Liver (tissue), 9 donors: Measurements from ENCODE around the gene KAT6B. TPM values are rescaled to one million over a fixed set of nuclear protein-coding genes. Genes with fewer than 3 reads are reported as not detected.
A peak's percentile ranks its signal among the peaks of the same experiment; 100 is the strongest.

Experiments used
- DNase-seq: peaks from one replicate; pipeline ENCODE4 v3.0.0-alpha.2; 2017; ENCODE audit warnings: low spot score
- H3K27ac ChIP-seq, 2 donors: one replicate each; pipeline ENCODE4 v1.7.0; 2013; ENCODE audit warnings: inconsistent platforms in 2 of 2, low read length in 2 of 2, control low read depth in 1 of 2, low read depth in 1 of 2, mild to moderate bottlenecking in 1 of 2
- H3K27me3 ChIP-seq, 4 donors: one replicate each; pipeline versions ENCODE4 v1.6.1 to v1.7.0; 2013; ENCODE audit warnings: low read length in 3 of 4, inconsistent platforms in 1 of 4, mild to moderate bottlenecking in 1 of 4, moderate library complexity in 1 of 4; ENCODE audit not compliant: control insufficient read depth in 4 of 4, insufficient read depth in 4 of 4
- H3K36me3 ChIP-seq, 4 donors: one replicate each; pipeline versions ENCODE4 v1.6.1 to v1.7.0; 2013; ENCODE audit warnings: low read length in 3 of 4, mild to moderate bottlenecking in 3 of 4, low read depth in 1 of 4, moderate library complexity in 1 of 4; ENCODE audit not compliant: control insufficient read depth in 4 of 4, insufficient read depth in 3 of 4
- H3K4me1 ChIP-seq, 4 donors: one replicate each; pipeline versions ENCODE4 v1.6.1 to v1.7.0; 2013; ENCODE audit warnings: low read length in 3 of 4, mild to moderate bottlenecking in 3 of 4, moderate library complexity in 1 of 4; ENCODE audit not compliant: control insufficient read depth in 4 of 4, insufficient read depth in 4 of 4
- H3K4me3 ChIP-seq, 3 donors: one replicate each; pipeline versions ENCODE4 v1.6.1 to v1.7.0; 2013; ENCODE audit warnings: low read length in 3 of 3, control low read depth in 1 of 3, low read depth in 1 of 3, mild to moderate bottlenecking in 1 of 3
- H3K9ac ChIP-seq, 2 donors: one replicate each; pipeline ENCODE4 v1.7.0; 2013; ENCODE audit warnings: low read length in 2 of 2, mild to moderate bottlenecking in 2 of 2, moderate library complexity in 2 of 2, control low read depth in 1 of 2, low read depth in 1 of 2
- H3K9me3 ChIP-seq, 4 donors: one replicate each; pipeline versions ENCODE4 v1.6.1 to v1.7.0; 2013; ENCODE audit warnings: low read length in 3 of 4; ENCODE audit not compliant: control insufficient read depth in 4 of 4
- EGR1 ChIP-seq, 2 donors: IDR thresholded peaks; 2 replicates each; pipeline ENCODE4 v1.6.1; 2016 to 2018; ENCODE audit warnings: antibody characterized with exemption in 2 of 2, low read depth in 2 of 2
- FOXA1 ChIP-seq: IDR thresholded peaks from 2 replicates; pipeline ENCODE4 v1.6.1; 2016; ENCODE audit warnings: antibody characterized with exemption
- FOXA2 ChIP-seq: IDR thresholded peaks from 2 replicates; pipeline ENCODE4 v1.6.1; 2016; ENCODE audit warnings: antibody characterized with exemption
- HNF4A ChIP-seq, 2 donors: conservative IDR thresholded peaks; 2 replicates each; pipeline ENCODE4 v1.6.1; 2016; ENCODE audit warnings: antibody characterized with exemption in 2 of 2, mild to moderate bottlenecking in 2 of 2
- HNF4G ChIP-seq: IDR thresholded peaks from 2 replicates; pipeline ENCODE4 v1.6.1; 2016; ENCODE audit warnings: antibody characterized with exemption
- JUND ChIP-seq, 2 donors: IDR thresholded peaks; 2 replicates each; pipeline ENCODE4 v1.6.1; 2016; ENCODE audit warnings: antibody characterized with exemption in 2 of 2
- NR2F2 ChIP-seq: IDR thresholded peaks from 2 replicates; pipeline ENCODE4 v1.6.1; 2016; ENCODE audit warnings: antibody characterized with exemption
- RAD21 ChIP-seq, 2 donors: IDR thresholded peaks; 2 replicates each; pipeline ENCODE4 v1.6.1; 2016; ENCODE audit warnings: antibody characterized with exemption in 2 of 2, mild to moderate bottlenecking in 2 of 2
- RXRA ChIP-seq, 2 donors: IDR thresholded peaks; 2 replicates each; pipeline ENCODE4 v1.6.1; 2017 to 2018; ENCODE audit warnings: antibody characterized with exemption in 2 of 2, mild to moderate bottlenecking in 1 of 2
- TAF1 ChIP-seq: conservative IDR thresholded peaks from 2 replicates; pipeline ENCODE4 v1.6.1; 2016; ENCODE audit warnings: antibody characterized with exemption, mild to moderate bottlenecking
- WGBS: extraction: QIAGEN DNeasy Blood & Tissue Kit; methylation state at CpG from one replicate; pipeline ENCODE4 v1.1.7; 2013; 5-methylcytosine and 5-hydroxymethylcytosine counted together
- polyA plus RNA-seq, 2 donors: library from polyadenylated mRNA; stranded (reverse) in 1 of 2; unstranded in 1 of 2; fragments of 200-250 nt in 1 of 2; fragments of >200 nt in 1 of 2; fragmentation: Nextera tagmentation in 1 of 2; extraction: Ambion mirVana in 1 of 2; gene quantifications; one replicate each; pipeline versions ENCODE4 v1.2.1 to v1.2.3, GENCODE V29; 2013 to 2015
- total RNA-seq, 2 donors: library from RNA; depleted of rRNA; stranded (reverse); fragments of >200 nt; gene quantifications; one replicate each; pipeline ENCODE4 v1.2.3, GENCODE V29; 2014
- TF ChIP-seq, protein P1 (sequence below): fragments of 150-350 bp; IDR thresholded peaks from 2 replicates; pipeline ENCODE4 v1.5.1; 2017; ENCODE audit warnings: improper control_type of control experiment, low read depth, low read length; ENCODE audit not compliant: missing input control
- TF ChIP-seq, protein P2 (sequence below): IDR thresholded peaks from 2 replicates; pipeline ENCODE4 v1.6.1; 2016; ENCODE audit warnings: antibody characterized with exemption
- donor health status: healthy.
- donor health status: healthy.
- donor health status: healthy.
- donor health status: healthy.
- donor health status: healthy.

The KAT6B gene
- total and polyA plus RNA-seq, 4 donors = 2.0 to 21.2 (median 8.8) TPM

DNA sequence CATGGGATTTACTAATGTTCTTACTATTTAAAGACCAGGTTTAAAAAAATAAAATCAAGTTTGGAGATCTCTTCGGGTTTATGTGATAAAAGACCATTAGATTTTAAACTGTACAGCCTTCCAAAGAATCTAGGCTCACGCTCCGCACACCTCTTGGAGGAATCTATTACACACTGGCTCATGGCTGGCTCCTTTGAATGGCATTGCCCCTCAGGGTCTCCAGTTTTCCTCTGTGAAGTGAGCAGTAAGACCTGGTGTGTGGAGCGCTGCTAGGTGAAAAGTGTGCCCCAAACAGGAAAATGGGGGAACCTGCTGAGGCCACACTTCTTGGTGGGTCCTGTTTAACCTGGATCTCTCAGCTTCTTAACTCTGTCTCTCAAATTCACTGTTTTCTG is 142.3 kb downstream of the KAT6B start:
- Histone ChIP-seq H3K9ac (peak overlapping the region in 1 of 2 donors; percentile 14), H3K27ac (peak overlapping the region; percentile 2 to 76), H3K4me3 (peak overlapping the region in 1 of 3 donors; percentile 17), H3K27me3 (no peaks in the 10 kb centered on the region), H3K9me3 (no peaks in the 10 kb centered on the region), H3K4me1 (peaks cover 9 to 25% (median 19%) of the 10 kb centered on the region in 4 donors), H3K36me3 (peaks cover 0 to 1% (median 0%) of the 10 kb centered on the region in 4 donors)
- DNase-seq = no peak
- TF ChIP-seq, protein P1, sequence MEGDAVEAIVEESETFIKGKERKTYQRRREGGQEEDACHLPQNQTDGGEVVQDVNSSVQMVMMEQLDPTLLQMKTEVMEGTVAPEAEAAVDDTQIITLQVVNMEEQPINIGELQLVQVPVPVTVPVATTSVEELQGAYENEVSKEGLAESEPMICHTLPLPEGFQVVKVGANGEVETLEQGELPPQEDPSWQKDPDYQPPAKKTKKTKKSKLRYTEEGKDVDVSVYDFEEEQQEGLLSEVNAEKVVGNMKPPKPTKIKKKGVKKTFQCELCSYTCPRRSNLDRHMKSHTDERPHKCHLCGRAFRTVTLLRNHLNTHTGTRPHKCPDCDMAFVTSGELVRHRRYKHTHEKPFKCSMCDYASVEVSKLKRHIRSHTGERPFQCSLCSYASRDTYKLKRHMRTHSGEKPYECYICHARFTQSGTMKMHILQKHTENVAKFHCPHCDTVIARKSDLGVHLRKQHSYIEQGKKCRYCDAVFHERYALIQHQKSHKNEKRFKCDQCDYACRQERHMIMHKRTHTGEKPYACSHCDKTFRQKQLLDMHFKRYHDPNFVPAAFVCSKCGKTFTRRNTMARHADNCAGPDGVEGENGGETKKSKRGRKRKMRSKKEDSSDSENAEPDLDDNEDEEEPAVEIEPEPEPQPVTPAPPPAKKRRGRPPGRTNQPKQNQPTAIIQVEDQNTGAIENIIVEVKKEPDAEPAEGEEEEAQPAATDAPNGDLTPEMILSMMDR = no peak
- TF ChIP-seq HNF4A (conservative IDR thresholded peaks at IDR 0.05) = peak in 1 of 2 donors; percentile 2
- no peak for TF ChIP-seq NR2F2
- 47% methylated on average over 4 of the region's 4 CpGs for WGBS

DNA sequence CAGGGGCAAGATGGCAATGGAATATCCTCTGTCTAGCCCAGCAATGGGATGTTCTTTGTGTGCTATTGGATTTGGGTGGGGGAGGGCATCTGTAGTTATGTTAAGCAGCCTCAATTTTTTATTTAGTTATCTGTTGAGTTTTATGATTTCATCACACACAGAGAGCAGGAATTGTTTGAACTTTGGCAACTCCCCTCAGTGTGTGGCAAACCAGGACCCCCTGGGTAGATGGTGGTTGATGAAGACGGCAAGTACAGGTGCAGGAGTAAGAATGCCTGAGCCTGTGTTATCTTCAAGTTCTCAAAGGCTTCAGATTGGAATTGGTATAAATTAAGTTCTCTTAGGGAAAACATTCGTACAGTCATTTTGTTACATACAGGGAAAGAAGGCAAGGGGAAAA is 142.7 kb downstream of the KAT6B start:
- H3K36me3 ChIP-seq = peaks cover 0 to 1% (median 0%) of the 10 kb centered on the region in 4 donors
- no peak for TF ChIP-seq RAD21 (IDR thresholded peaks at IDR 0.05)
- peak in 1 of 2 donors; percentile 1 for TF ChIP-seq HNF4A (conservative IDR thresholded peaks at IDR 0.05)
- no peaks in the 10 kb centered on the region for H3K9me3 ChIP-seq
- H3K4me1 ChIP-seq = peaks cover 11 to 29% (median 23%) of the 10 kb centered on the region in 4 donors
- no peak overlapping the region for H3K4me3 ChIP-seq
- DNase-seq = no peak
- H3K27ac ChIP-seq = peak overlapping the region in 1 of 2 donors; percentile 76
- WGBS = 91% methylated on average over 2 of the region's 2 CpGs
- H3K9ac ChIP-seq = no peak overlapping the region
- no peaks in the 10 kb centered on the region for H3K27me3 ChIP-seq

DNA sequence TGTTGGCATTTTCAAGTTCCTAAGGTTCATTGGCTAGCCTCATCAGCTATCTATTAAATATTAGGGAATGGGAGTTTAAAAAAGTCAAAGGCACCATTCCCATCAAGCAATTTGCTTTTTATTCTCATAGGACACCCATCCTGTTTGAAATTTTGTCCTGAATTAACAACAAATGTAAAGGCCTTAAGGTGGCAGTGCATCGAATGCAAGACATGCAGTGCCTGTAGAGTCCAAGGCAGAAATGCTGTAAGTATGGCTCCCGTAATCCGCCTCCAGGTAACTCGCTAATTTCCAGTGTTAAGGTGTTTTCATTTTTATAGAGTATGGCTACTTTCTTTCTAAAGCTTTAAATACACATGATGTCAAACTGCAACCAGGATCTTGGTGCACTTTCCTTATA is 143.1 kb downstream of the KAT6B start:
- 98% methylated on average over 4 of the region's 4 CpGs for WGBS
- H3K9me3 ChIP-seq = no peaks in the 10 kb centered on the region
- DNase-seq = no peak

More for the DNA sequence above, 143.1 kb downstream of the KAT6B start:
- Histone ChIP-seq H3K27ac (no peak overlapping the region), H3K4me3 (no peak overlapping the region), H3K4me1 (peaks cover 11 to 33% (median 23%) of the 10 kb centered on the region in 4 donors), H3K9ac (no peak overlapping the region), H3K36me3 (peaks cover 0 to 1% (median 0%) of the 10 kb centered on the region in 4 donors), H3K27me3 (no peaks in the 10 kb centered on the region)
- no peak for TF ChIP-seq HNF4A (conservative IDR thresholded peaks at IDR 0.05)
- no peak for TF ChIP-seq EGR1 (IDR thresholded peaks at IDR 0.05; ENCODE audit: low read depth in 2 of 2)
- no peak for TF ChIP-seq FOXA1
- TF ChIP-seq RXRA (IDR thresholded peaks at IDR 0.05) = no peak
- TF ChIP-seq FOXA2 = no peak
- no peak for TF ChIP-seq JUND (IDR thresholded peaks at IDR 0.05)
- no peak for TF ChIP-seq HNF4G
- TF ChIP-seq TAF1 = no peak
- TF ChIP-seq, protein P2, sequence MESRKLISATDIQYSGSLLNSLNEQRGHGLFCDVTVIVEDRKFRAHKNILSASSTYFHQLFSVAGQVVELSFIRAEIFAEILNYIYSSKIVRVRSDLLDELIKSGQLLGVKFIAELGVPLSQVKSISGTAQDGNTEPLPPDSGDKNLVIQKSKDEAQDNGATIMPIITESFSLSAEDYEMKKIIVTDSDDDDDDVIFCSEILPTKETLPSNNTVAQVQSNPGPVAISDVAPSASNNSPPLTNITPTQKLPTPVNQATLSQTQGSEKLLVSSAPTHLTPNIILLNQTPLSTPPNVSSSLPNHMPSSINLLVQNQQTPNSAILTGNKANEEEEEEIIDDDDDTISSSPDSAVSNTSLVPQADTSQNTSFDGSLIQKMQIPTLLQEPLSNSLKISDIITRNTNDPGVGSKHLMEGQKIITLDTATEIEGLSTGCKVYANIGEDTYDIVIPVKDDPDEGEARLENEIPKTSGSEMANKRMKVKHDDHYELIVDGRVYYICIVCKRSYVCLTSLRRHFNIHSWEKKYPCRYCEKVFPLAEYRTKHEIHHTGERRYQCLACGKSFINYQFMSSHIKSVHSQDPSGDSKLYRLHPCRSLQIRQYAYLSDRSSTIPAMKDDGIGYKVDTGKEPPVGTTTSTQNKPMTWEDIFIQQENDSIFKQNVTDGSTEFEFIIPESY = no peak
- TF ChIP-seq, protein P1 = no peak
